ENCODE data around the gene KCMF1.
A peak's percentile ranks its signal among the peaks of the same experiment; 100 is the strongest.

The KCMF1 gene

DNA sequence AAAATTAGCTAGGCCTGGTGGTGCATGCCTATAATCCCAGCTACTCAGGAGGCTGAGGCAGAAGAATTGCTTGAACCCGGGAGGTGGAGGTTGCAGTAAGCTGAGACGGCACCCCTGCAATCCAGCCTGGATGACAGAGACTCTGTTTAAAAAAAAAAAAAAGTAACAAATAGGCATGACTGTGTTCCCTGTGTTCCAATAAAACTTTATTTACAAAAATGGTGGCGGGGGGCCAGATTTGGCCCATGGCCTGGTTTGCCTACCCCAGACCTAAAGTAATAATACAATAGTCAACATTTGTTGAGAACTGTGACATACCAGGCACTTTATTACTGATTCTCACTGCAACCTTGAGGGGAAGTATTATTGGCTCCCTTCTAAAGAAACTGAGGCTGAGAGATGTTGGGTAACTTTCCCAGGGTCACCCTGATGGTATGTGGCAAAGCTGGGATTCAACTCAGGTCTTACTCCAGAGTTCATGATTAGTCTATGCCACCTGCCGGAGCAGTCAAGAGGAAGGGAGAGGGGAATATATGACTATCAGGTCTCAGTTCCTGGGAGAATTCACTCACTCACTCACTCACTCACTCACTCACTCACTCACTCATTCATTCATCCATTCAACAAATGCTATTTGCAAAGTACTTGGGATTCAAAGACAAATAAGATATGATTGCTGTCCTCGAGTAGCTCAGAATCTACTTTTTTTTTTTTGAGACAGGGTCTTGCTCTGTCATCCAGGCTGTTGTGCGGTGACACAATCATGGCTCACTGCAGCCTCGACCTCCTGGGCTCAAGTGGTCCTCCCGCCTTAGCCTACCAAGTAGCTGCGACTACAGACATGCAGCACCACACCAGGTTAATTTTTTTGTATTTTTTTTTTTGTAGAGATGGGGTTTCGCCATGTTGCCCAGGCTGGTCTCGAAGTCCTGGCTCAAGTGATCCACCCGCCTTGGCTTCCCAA, 14.3 kb upstream of the KCMF1 start:
- DNase-seq (ENCODE audit: low spot score) (no peak), FAIRE-seq (no peak)

DNA sequence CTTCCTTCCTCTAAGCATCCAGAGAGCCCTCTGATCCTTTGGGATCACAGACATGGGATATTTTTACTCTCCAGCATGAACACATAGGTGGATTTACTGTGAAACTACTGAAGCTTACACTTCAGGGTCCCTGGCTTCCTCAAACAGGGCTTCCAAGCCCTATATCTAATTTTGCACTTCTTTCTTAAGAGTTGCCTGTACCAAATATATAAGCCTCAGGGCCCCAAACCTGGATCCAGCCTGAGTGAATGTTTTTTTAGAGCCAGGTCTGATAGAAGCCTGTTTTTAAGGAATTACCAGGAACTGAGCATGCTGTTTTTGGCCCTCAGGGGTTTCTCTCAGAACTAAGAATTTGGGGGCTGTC, 13.2 kb upstream of the KCMF1 start:
- no peak for FAIRE-seq
- DNase-seq (ENCODE audit: low spot score): no peak

DNA sequence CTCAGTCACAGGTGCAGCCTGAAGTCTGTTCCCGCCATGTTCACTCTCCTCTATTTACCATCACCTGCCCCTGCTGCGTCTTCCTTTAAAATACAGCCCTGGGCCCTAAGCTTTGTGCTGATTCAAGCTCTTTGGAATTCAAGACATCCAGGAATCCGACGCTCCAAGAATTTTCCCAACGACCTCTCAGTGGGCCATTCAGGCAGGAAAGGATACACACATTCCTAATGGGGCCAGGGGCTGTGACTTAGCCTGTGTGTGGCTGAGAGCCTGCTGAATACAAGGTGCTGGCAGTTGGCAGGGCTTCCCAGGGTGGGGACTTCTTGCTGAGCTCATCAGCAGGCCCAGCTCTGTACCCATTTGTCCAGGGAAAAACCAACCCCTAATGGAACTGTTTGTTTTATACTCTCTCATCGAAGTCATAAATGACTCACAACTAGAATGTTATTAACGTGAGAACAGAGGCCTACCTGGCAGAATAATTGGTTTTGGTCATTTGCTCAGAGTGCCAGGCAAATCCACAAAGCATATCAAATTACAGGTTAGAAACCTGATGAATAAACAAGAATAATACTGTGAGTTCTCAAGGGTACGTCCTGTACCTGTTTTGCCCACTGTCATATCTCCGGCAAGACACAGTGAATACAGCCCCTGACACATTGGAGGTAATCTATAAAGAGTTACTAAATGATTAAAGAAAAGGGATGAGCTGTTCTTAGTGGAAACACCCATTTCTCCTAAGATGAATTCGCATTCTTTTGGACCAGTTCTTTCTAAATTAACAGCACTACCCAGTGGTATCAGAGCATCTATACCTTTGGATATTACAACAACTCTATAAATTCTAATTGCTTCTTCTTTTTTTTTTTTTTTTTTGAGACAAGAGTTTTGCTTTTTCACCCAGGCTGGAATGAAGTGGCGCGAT, 12.6 kb upstream of the KCMF1 start:
- DNase-seq (ENCODE audit: low spot score) (peak; percentile 100), FAIRE-seq (peak; percentile 96)

DNA sequence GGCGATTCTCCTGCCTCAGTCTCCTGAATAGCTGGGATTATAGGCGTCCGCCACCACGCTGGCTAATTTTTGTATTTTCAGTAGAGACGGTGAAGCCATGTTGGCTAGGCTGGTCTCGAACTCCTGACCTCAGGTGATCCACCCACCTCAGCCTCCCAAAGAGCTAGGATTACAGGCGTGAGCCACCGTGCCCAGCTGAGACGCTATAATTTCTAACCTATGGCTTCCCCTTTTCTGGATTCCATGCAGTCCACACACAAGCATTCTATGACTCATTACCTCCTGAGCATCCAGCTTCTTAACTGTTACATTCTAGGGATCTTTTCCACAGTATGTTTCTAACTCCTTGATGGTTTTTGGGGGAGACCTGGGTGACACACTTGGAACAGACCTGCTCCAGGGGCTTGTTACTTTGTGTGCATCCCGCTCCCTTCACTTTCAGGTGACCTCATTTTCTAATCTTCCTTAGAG, 11.8 kb upstream of the KCMF1 start:
- DNase-seq (ENCODE audit: low spot score) (peak; percentile 93), FAIRE-seq (peak; percentile 81)

DNA sequence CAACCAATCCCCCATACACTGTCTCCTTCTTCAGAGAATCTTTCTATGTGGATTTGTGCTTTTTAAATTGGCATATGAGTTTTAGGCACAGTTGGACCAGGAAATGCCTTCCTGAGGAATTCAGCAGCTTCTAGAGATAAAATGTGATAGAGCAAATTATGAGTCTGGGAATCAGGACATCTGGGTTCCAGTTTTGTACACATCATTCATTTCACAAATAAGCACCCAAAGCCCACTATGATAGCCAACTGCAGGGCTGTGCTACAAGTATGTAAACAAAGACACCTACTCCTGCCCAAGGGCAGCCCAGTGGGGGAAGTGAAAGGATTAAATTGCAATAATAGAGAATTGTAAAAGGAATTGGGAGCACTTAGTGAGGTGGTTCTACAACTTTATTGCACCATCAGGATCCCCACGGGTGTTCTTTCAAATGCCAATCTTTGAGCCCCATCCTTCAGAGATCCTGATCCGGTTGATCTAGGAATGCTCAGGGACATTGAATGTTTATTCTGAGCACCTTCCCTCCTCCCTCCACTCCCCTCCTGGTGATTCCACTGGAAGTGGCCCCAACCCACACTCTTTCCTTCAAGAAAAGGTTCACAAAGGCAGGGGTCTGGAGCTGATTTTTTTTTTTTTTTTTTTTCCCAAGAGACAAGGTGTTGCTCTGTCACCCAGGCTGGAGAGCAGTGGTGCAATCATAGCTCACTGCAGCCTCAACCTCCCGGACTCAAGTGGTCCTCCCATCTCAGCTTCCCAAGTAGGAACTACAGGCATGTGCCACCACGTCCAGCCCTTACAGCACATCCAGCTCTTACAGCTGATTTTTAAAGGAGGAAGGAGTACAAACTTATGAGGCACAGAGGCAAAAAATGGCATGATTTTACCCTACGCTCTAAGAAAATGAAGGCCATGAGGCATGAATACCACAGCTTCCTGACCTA, 11.1 kb upstream of the KCMF1 start:
- FAIRE-seq (no peak), DNase-seq (ENCODE audit: low spot score) (no peak)

DNA sequence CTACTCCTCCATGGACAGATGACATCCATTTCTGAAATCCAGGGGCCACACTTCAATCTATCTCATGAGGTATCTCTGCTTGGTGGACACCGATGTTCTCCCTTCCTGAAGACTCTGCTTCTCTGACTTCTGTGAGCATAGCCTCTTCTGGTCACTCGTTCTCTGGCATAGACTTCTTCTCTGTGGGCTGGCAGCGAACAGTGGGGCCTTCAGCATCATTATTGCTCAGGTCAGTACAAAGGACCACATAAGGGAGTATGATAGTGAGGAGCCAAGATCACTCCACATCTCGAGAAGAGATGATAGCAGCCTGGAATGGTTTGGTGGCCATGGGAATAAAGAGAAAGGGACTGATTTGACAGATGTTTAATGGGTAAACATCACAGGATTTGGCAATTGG, 8.0 kb upstream of the KCMF1 start:
- FAIRE-seq: no peak
- DNase-seq (ENCODE audit: low spot score): no peak

DNA sequence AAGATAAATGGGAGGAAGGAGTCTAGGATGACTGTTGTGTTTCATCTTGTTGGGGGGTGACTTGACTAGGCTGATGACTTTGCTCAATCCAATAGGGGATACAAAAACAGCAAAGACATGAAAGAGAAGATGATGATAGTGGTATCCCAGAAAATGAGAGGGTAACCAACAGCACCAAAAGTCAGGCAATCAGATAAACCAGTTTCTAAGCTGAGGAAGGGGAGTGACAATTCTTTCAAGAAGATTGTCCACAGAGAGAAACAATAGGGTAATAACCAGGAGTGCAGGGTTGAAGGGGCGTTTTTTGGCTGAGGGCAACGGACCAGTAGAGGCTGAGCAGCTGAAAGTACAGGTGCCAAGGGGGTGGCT, 7.7 kb upstream of the KCMF1 start:
- FAIRE-seq (no peak), DNase-seq (ENCODE audit: low spot score) (no peak)

DNA sequence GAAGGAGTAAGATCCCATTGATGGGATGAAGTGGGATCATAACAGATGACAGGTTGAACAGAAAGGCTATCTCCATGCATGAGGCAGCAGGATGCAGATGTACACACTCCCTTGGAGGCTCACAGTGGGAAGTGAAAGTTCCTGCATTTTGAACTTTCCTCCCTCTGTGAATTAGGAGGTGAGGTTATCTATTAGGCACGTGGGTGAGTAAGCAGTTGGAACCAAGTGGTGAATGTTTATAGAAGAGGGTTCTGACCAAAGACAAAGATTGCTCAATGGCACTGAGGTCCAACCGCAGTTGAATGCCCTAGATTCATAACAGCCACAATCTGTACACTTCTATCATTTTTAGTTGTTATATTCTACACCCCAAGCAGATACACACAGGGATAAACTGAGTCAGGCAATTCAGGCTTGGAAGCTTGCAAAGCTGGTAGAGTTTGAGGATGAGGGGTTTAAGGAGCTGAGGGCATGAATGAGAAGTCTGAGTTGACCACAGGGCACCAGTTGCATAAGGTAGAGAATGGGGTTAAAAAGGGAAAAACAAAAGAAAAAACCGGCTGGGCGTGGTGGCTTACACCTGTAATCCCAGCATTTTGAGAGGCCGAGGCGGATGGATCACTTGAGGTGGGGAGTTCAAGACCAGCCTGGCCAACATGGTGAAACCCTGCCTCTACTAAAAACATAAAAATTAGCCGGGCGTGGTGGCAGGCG, 7.1 kb upstream of the KCMF1 start:
- DNase-seq (ENCODE audit: low spot score) (peak; percentile 91), FAIRE-seq (peak; percentile 87)

DNA sequence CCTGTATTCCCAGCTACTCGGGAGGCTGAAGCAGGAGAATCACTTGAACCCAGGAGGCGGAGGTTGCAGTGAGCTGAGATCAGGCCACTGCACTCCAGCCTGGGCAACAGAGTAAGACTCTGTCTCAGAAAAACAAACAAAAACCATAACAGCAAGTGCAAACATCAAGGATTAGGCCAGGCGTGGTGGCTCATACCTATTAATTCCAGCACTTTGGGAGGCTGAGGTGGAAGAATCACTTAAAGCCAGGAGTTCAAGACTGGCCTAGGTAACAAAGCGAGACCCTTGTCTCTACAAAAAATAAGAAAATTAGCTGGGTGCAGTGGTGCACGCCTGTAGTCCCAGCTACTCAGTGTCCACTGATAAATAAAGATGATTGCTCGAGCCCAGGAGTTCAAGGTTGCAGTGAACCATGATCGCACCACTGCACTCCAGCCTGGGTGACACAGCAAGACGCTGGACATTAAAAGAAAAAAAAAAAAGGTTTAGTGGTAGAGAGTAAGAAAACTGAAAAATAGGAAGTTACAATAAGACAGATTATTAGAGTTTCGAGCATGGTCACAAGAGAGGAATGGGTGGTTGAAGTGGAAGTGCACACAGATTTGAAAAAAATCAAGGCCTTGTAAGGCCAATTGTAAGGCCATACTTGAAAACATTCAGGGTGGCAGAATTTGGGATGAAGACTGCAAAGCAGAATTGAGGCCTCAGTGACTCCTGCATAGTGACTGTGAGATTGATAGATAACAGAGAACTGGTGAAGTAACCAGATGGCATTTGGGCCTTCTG, 6.4 kb upstream of the KCMF1 start:
- FAIRE-seq (no peak), DNase-seq (ENCODE audit: low spot score) (peak; percentile 52)

DNA sequence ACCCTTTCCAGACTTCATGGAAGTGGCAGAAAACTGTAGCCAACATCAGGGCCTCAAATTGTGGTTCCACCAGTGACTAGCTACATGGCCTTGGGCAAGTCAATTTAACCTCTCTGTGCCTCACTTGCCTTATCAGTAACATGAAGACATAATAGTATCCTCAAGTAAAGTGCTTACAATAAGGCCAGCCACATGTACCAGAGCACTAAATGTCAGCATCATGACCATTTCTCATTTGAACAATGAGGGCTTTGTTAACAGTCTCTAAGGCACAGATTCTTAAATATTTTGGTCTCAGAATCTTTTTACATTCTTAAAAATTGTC, 5.8 kb upstream of the KCMF1 start:
- DNase-seq (ENCODE audit: low spot score) (no peak), FAIRE-seq (no peak)

DNA sequence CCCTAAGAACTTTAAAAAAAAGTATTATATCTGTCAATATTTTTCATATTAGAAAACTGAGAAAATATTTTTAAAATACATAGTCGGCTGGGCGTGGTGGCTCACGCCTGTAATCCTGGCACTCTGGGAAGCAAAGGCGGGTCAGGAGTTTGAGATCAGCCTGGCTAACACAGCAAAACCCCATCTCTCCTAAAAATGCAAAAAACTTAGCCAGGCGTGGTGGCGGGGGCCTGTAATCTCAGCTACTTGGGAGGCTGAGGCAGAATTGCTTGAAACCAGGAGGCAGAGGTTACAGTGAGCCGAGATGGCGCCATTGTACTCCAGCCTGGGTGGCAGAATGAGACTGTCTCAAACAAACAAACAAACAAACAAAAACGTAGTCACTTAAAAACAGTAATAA, 5.1 kb upstream of the KCMF1 start:
- FAIRE-seq: no peak
- no peak for DNase-seq (ENCODE audit: low spot score)

DNA sequence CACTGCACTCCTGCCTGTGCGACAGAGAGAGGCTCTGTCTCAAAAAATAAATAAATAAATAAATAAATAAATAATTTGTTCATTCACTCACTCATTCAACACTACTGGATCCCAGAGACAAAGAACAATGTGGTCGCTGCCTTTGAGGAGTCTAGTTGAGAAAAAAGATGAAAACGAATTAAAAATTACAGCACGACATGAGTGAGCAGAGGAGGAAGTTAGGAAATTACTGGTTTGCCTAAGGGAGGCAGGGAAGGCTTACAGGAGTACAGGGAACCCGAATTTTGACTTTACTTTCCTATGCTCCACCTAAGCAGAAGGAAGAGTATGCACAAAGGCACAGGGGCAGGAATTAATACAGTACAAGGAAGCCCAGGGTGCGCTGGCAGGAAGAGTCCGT, 4.2 kb upstream of the KCMF1 start:
- no peak for DNase-seq (ENCODE audit: low spot score)
- no peak for FAIRE-seq

DNA sequence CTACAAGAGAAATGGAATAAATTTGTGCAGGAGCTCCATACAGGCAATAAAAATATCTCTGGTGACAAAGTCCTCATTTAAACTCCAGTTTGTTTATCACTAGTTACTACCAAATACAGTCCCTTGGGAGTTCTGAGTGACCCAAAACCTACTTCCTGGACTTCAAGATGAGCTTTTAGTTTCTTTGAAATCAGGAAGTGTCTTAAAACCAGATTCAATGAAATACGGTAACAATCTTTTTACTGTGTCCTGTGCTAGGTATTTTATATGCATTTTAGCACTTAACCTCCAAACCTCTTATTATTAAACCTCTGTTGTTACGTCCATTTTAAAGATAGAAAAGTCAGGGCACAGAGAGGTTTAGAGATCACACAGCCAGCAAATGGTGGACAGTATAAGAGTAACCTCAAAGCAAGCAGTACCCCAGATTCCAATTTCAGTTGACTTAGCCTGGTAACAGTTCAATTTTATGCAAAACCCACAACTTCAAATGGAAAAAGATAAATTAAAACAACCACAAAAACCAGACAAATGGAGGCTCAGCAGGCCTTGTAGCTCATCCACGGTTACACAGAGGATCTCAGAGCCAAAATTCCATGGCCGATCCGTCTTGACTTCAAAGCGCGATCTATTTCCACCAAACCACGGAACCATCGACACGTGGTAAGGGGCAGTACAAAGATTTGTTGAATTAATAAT, 1.3 kb upstream of the KCMF1 start:
- FAIRE-seq (no peak), DNase-seq (ENCODE audit: low spot score) (no peak)

DNA sequence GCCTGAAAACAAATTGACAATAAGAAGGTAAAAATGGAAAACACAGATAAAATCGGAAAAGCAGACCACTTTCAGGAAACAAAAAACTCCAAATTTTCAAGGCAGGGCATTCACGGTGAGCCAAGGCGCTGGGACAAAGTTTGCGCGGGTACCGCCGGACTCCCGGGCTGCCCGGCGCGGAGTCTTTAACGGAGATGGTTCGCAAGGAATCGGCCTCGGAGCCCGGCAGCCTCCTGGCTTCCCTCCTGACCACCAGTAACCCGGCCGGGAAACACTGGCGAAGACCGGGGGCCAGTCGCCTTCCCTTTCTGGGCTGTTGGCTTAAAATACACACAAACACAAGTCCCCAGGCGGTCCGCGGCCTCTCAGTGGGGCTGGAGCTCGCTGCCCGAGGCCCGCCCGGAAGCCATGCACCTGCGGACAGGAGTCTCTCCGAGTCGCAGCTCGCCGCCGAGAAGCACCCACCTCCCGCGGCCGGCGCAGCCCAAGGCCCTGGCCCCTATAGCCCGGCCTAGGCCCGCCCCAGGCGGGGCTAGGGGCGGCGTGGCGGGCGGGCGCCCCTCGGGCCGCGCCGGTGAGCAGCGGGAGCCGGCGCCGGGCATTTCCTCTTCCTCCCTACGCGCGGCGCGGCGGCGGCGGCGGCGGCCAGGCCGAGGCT, 622 bp upstream of the KCMF1 start:
- DNase-seq (ENCODE audit: low spot score): peak; percentile 38
- FAIRE-seq: no peak

DNA sequence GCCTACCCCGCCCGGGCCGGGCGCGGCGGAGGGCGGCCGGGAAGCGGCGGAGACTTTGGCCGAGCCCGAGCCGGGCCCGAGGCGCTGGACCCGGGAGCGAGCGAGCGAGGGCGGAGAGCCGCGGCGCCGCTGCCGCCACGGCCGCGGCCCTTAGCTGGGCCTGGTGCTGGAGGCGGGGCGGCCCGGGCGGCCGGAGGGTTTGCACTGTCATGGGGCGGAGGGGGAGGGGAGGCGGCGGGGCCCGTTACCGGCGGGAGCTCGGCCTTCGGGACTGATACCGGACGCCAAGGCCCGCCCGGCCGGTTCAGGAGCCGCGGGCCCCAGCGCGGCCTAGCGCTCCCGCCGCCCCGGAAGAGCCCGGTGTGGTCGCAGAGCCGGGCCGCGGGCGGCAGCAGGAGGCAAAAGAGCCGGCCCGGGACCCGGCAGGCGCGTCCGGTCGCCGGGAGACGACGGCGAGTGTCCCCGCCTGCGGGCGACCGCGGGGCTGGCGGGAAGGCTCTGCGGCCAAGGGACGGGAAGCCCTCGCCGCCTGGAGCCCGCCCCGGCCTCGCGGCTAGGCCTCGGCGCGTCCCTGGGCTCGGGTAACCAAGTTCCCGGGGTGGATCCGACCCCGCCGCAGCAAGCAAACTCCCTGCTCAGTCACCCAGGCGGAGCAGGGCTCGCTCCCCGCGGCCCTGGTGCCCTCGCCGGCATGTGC, 697 bp downstream of the KCMF1 start:
- FAIRE-seq (no peak), DNase-seq (ENCODE audit: low spot score) (no peak)

DNA sequence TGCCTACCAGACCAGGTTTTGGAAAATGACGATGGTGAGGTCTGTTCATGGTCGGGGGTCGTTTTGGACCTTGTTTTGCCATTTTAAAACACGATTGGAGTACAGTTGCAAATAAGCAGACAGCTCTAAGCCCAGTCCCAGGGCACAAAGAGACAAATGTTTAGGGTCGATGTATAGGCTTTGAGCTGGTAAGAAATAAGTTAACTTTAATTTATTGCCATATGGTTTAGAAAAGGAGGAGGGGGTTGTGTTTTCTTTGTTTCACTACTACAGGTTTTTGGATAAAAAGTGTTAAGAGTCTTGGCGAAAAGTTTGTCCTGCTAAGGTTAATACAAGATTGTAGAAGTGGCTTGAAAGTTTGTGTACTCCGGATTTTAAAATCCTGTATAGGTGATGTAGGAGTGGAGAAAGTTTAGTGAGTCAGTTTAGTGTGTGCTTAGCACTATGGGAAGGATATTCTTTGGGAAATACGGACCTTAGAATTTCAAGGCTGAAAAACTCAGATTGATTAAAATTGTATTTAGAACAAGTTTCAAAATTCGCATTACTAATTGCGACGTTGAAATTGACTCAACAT, 1.3 kb downstream of the KCMF1 start:
- DNase-seq (ENCODE audit: low spot score): no peak
- no peak for FAIRE-seq

DNA sequence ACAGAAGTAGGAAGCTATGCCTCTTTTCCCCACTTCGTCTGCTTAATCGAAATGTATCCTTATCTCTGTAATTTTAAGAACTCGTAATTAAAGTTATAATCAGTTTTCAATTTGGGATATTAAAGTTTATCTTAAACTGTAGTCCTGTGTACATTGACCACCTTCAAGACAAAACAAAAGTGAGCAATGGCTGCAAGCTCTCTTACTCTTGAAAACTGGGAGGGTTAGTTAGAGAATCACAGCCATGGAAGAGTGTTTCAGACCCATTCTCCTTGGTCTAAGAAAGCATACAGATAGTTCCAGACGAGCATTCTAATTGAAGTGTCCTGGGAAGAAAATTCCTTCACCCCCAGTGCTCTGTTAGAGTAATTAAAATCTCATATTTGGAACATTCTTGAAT, 2.0 kb downstream of the KCMF1 start:
- DNase-seq (ENCODE audit: low spot score) (no peak), FAIRE-seq (no peak)

Data from RCC 7860 (cell line).